Measurements from ENCODE around the gene CYP8B1.

The CYP8B1 gene, protein sequence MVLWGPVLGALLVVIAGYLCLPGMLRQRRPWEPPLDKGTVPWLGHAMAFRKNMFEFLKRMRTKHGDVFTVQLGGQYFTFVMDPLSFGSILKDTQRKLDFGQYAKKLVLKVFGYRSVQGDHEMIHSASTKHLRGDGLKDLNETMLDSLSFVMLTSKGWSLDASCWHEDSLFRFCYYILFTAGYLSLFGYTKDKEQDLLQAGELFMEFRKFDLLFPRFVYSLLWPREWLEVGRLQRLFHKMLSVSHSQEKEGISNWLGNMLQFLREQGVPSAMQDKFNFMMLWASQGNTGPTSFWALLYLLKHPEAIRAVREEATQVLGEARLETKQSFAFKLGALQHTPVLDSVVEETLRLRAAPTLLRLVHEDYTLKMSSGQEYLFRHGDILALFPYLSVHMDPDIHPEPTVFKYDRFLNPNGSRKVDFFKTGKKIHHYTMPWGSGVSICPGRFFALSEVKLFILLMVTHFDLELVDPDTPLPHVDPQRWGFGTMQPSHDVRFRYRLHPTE

DNA sequence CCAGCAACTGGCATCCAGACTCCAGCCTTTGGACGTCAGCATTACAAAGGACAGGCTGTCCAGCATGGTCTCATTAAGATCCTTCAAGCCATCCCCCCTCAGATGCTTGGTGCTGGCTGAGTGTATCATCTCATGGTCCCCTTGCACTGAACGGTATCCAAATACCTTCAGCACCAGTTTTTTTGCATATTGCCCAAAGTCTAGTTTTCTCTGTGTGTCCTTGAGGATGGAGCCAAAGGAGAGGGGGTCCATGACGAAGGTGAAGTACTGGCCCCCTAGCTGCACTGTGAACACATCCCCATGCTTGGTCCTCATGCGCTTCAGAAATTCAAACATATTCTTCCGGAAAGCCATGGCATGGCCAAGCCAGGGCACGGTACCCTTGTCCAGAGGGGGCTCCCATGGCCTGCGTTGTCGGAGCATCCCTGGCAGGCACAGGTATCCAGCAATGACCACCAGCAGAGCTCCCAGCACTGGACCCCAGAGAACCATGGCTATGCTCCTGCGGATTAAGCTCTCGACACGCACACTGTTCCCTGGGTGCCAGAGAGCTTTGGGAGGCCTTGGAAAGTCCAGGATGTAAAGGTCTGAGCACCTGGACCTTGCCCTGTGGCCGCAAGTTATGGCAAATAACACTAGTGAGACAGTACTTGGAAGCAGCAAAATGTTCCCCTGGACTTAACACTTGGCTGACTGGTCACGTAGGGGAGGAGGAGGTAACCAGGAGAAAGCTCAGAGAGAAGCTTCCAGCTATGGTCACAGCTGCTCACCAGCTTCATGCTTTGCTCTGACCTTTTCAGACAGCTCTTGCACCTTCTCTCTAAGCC, at the start of gene CYP8B1:
TSS of gene CYP8B1 (minus strand) at position 555 of the 827 bp plus-strand sequence. CDS start at position 492, 63 bp downstream.
- DNase-seq (ENCODE audit: low spot score), result no peak

GRCh38 chr3:42923606-42924005, 47.9 kb upstream of the CYP8B1 start:
- no peak for DNase-seq (ENCODE audit: low spot score)

- DNase-seq (ENCODE audit: low spot score), result no peak
Measured at GRCh38 chr3:42914771-42915515, 39.3 kb upstream of the CYP8B1 start.

GRCh38 chr3:42911551-42911950, 35.9 kb upstream of the CYP8B1 start:
- no peak for DNase-seq (ENCODE audit: low spot score)

- DNase-seq (ENCODE audit: low spot score), result no peak
Measured at GRCh38 chr3:42908675-42909074, 33.0 kb upstream of the CYP8B1 start.

GRCh38 chr3:42906848-42907183, 31.1 kb upstream of the CYP8B1 start:
- DNase-seq (ENCODE audit: low spot score), result no peak

DNA sequence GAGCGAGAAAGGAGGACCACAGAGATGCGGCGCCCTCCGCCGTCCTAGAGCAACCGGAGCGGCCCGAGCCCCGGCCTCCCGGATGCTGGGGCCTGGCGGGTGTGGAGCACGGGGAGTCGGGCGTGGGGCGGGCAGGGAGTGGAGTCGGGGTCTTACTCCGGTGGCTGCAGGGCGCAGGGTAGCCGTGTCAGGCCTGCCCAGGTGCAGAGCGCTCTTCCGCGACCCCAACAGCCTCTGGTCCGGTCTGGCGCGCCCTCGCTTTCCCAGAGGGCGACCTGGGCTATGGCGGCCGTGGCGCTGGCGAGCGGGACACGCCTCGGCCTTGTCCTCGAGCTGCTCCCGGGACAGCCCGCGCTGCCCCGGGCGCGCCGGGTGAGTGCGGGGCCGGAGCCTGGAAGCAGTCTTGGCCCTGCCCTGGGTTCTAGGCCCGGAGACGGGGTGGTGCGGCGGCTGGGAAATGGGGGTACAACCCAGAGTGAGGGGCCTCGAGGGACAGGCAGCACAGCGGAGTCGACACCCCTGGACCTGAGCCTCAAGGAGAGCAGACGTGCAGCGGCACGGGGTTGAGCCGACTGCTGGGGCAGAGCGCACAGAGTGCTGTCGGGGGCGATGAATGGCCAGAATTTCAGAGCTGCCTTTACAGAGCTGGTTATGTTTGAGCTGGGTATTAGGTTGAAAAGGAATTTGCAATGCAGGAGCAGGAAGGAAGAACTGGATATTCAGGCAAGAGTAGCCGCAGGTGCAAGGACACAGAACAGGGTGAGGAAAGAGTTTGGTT, 30.6 kb upstream of the CYP8B1 start, which contains the start of gene ZNF662:
TSS of gene ZNF662 (plus strand) at position 73 of the 778 bp plus-strand sequence. CDS start 1,973 bp downstream, outside the sequence.
- DNase-seq (ENCODE audit: low spot score), result no peak

DNA sequence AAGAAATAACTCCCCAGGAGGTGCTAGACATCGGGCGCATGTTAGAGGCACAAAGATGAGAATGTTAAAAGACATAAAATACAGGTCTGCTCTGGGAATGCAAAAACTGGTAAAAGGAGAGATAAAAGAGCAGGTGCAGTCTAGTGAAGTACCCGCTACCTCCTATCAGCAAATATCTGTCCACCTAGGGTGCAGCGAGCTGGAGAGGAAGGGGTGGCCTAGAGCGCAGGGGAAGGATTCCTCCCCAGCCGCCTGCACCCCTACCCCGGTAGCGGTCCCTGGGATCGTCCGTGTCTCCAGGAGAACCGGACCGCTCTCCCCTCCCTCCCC, 30.0 kb upstream of the CYP8B1 start:
- no peak for DNase-seq (ENCODE audit: low spot score)

DNA sequence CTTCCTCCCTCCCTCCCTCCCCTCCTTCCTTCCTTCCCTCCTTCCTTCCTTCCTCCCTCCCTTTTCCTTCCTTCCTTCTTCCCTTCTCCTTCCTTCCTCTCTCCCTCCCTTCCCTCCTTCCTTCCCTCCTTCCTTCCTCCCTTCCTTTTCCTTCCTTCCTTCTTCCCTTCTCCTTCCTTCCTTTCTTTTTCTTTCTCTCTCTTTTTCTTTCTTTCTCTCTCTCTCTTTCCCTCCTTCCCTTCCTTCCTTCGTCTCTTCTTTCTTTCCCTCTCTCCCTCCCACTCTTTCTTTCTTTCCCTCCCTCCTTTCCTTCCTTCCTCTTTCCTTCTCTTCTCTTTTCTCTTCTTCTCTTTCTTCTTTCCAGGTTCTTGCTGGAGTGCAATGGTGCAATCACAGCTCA, 28.4 kb upstream of the CYP8B1 start:
- no peak for DNase-seq (ENCODE audit: low spot score)

DNA sequence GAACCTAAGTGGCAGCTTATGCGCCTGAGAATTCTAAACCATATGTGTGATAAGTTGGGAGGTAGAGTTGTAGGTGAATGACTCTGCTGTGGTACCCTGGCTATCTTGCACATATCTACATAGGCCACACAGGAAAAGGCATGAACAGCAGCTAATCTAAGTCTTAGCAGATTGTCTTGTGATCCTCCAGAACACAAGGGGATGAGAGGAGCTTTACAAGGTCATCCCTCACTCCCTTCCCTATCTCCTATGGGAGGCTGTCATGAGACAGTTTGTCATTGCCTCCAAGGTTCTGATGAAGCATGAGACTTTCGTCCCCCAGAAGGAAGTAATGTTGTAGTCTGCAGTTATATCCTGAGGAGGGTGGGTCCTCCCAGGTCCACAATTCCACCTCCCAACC, 26.6 kb upstream of the CYP8B1 start:
- DNase-seq (ENCODE audit: low spot score), result no peak

- DNase-seq (ENCODE audit: low spot score), result no peak
Measured at GRCh38 chr3:42901073-42901415, 25.4 kb upstream of the CYP8B1 start.

- DNase-seq (ENCODE audit: low spot score), result no peak
Measured at GRCh38 chr3:42900226-42901072, 24.8 kb upstream of the CYP8B1 start.

- no peak for DNase-seq (ENCODE audit: low spot score)
Measured at GRCh38 chr3:42898896-42899675, 23.4 kb upstream of the CYP8B1 start.

DNA sequence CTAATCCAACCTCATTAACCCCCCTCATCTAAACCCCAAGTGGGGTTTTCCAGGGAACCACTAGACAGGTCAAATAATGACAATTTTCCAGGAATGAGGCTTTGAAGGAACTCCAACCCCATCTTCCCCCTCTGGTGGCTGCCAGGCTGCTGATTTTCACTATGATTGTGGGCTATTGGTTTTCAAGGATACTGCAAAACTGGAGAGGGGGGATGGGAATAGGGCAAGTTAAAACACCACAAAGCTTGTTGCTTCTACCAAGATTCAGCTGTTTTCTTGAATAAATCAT, 19.8 kb upstream of the CYP8B1 start:
- no peak for DNase-seq (ENCODE audit: low spot score)

DNA sequence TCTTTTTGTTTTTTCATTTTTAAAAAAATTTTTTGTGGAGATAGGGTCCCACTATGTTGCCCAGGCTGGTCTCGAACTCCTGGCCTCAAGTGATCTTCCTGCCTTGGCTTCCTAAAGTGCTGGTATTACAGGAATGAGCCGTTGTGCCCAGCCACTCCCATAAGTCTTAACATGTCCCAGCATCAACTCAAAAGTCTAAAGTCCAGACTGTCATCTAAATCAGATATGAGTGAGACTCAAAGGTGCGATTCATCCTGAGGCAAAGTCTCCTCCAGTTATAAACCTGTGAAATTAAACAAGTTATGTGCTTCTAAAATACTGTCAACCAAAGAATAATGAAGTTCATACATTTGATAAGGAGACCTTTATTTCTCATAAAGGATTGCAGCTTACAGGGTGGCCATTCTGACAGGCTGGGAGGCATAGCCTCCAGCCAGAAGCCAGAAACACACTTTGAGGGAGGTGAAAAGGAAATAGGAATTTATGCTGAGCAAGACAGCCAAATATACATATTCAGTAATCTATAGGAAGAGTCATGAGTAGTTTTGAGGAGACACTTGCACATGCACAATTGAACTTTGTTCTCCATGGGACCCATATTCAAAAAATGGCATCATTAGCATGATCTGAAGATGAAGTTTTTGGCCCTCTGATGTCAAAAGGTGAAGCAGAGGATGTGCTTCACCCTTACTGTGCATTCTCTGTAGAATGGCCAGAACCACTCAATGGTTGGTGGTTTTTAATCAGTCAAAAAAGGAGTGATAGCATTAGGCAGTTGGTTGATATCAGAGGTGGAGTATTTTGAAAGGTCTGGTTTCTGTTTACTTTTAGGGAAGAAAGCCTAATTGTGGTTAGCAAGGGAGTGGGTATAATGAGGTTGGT, 19.3 kb upstream of the CYP8B1 start:
- no peak for DNase-seq (ENCODE audit: low spot score)

DNA sequence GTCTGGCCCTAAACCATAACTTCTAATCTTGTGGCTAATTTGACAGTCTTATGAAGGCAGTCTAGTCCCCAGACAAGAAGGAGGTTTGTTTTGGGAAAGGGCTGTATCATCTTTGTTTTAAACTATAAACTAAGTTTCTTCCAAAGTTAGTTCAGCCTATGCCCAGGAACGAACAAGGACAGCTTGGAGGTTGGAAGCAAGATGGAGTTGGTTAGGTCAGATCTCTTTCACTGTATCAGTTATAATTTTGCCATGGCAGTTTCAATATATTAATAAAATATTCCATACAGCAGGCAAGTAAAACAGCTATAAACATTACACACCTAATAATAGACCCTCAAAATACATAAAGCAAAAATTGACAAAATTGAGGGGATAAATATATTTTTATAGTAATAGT, 17.1 kb upstream of the CYP8B1 start:
- no peak for DNase-seq (ENCODE audit: low spot score)

DNA sequence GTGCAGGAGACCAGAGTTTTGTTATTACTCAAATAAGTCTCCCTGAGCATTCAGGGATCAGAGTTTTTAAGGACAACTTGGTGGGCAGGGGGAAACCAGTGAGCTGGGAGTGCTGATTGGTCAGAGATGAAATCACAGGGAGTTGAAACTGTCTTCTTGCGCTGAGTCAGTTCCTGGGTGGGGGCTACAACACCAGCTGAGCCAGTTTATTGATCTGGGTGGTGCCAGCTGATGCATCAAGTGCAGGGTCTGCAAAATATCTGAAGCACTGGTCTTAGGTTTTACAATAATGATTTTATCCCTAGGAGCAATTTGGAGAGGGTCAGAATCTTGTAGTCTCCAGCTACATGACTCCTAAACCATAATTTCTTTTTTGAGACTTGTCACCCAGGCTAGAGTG, 16.5 kb upstream of the CYP8B1 start:
- no peak for DNase-seq (ENCODE audit: low spot score)

DNA sequence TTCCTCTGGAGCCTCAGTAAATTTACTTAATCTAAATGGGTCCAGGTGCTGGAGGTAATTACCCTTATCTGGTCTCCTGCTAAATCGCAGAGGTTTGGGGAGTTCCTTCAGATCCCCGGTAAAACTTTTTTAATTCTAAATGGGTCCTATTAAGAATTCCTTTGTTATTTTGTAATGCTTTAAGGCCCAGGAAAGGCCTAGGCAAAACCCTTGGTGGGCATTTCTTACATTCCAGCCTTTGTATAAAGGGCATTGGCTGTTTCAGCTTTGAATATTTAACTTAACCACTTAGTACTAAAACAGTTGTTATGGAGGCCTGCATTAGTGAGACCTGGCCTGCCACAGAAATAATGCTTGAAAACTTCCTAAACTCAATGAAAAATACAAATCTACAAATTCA, 15.4 kb upstream of the CYP8B1 start:
- no peak for DNase-seq (ENCODE audit: low spot score)

DNA sequence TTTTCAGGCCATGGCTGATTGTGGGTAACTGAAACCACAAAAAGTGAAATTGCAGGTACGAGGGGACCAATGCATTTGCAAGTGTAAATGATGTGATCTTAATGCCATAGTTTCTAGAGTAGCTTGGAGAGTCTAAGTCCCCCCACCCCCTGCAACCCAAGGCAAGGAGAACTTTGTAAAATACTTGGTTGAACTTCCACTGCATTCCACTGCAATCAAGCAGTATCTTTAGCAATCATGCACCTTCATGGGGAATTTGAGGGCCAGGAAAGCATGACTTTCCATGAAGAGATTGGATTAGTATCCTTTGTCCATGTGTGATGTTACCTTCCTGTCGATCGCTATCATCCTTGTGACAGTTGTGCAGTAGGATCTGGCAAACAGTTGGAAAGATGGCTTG, 11.4 kb upstream of the CYP8B1 start:
- no peak for DNase-seq (ENCODE audit: low spot score)

Data from hematopoietic multipotent progenitor cell treated with erythropoietin and hydrocortisone succinate and interleukin-3 and kit ligand, for 15 days (in vitro differentiated cells).